HepG2 (cell line): Measurements from ENCODE around the gene MORN1.

ENCODE experiments used
- CEBPB ChIP-seq: IDR thresholded peaks from 2 replicates; pipeline ENCODE4 v1.6.1; 2011; ENCODE audit warnings: low read depth, low read length, improper control_type of control experiment, borderline replicate concordance
- EP300 ChIP-seq, 3 experiments: sonication (generic) in 1 of 3; formaldehyde crosslinking in 1 of 3; IDR thresholded peaks; 2 replicates each; pipeline versions ENCODE4 v1.5.1 to v1.6.1; 2011 to 2020; ENCODE audit warnings: low read depth in 2 of 3, low read length in 2 of 3, borderline replicate concordance in 1 of 3, improper control_type of control experiment in 1 of 3, mild to moderate bottlenecking in 1 of 3, missing genetic modification reagents in 1 of 3, moderate library complexity in 1 of 3
- EZH2 ChIP-seq: conservative IDR thresholded peaks from 2 replicates; pipeline ENCODE4 v1.6.1; 2012; ENCODE audit warnings: mild to moderate bottlenecking, low read depth, low read length, moderate library complexity
- GTF2F1 ChIP-seq: fragments of 150-350 bp; IDR thresholded peaks from 2 replicates; pipeline ENCODE4 v1.6.1; 2014; ENCODE audit warnings: low read length
- GZF1 ChIP-seq: sonication (generic); formaldehyde crosslinking; IDR thresholded peaks from 2 replicates; pipeline ENCODE4 v1.5.1; 2020; ENCODE audit warnings: mild to moderate bottlenecking, missing genetic modification reagents
- HNRNPUL1 ChIP-seq: fragments of 200-400 bp; formaldehyde crosslinking; IDR thresholded peaks from 2 replicates; pipeline ENCODE4 v1.6.1; 2017; ENCODE audit warnings: low read depth, mild to moderate bottlenecking, low read length, moderate library complexity
- NR3C1 ChIP-seq: sonication (generic); formaldehyde crosslinking; IDR thresholded peaks from 2 replicates; pipeline ENCODE4 v1.4.0; 2020; ENCODE audit warnings: missing genetic modification reagents
- RBFOX2 ChIP-seq: fragments of 200-400 bp; formaldehyde crosslinking; IDR thresholded peaks from 2 replicates; pipeline ENCODE4 v1.6.1; 2017; ENCODE audit warnings: low read depth, mild to moderate bottlenecking, low read length
- TBX2 ChIP-seq: sonication (generic); formaldehyde crosslinking; IDR thresholded peaks from 2 replicates; pipeline ENCODE4 v1.5.0; 2020; ENCODE audit warnings: missing genetic modification reagents, mild to moderate bottlenecking, borderline replicate concordance
- TF ChIP-seq, protein P1 (sequence below): IDR thresholded peaks from 2 replicates; pipeline ENCODE4 v1.6.1; 2016
- TF ChIP-seq, protein P2 (sequence below): sonication (generic); formaldehyde crosslinking; IDR thresholded peaks from 2 replicates; pipeline ENCODE4 v1.5.0; 2020; ENCODE audit warnings: mild to moderate bottlenecking, missing genetic modification reagents, moderate library complexity
- TF ChIP-seq, protein P3 (sequence below): sonication (generic); formaldehyde crosslinking; IDR thresholded peaks from 2 replicates; pipeline ENCODE4 v1.8.0; 2022; ENCODE audit warnings: mild to moderate bottlenecking, missing genetic modification reagents; ENCODE audit not compliant: insufficient replicate concordance
- TF ChIP-seq, protein P4 (sequence below): sonication (generic); formaldehyde crosslinking; conservative IDR thresholded peaks from 2 replicates; pipeline ENCODE4 v1.8.0; 2022; ENCODE audit warnings: mild to moderate bottlenecking, moderate library complexity, missing genetic modification reagents
- TF ChIP-seq, protein P5 (sequence below): sonication (generic); formaldehyde crosslinking; IDR thresholded peaks from 2 replicates; pipeline ENCODE4 v1.5.0; 2020; ENCODE audit warnings: mild to moderate bottlenecking, missing genetic modification reagents

DNA sequence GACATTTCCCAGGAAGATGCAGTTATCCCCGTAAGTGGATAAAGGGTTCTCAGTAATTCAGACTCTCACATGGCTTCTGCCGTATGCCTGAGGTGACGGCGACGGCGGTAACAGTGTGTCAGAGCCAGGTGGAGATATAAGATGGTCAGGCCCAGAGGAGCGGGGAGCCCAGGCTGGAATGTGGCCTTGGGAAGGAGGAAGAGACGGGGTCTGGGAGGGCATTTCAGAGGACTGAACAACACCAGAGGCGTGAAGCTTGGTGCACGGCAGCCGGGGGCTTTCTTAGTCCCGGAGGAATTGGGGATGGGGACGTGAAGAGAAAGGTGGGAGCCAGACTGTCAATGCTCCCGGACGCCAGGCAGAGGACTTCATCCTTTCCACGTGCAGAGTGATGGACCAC, 1.3 kb upstream of the MORN1 start:
- TF ChIP-seq CEBPB (no peak), TBX2 (CRISPR knock-in tag) (no peak), GTF2F1 (no peak), EZH2 (no peak), HNRNPUL1 (no peak), EP300 (IDR thresholded peaks at IDR 0.05; ENCODE audit: low read depth in 2 of 2, low read length in 2 of 2) (no peak), EP300 (CRISPR knock-in tag; IDR thresholded peaks at IDR 0.05; ENCODE audit: borderline replicate concordance) (no peak), NR3C1 (no peak), RBFOX2 (no peak), GZF1 (CRISPR knock-in tag) (no peak)
- TF ChIP-seq, protein P1, sequence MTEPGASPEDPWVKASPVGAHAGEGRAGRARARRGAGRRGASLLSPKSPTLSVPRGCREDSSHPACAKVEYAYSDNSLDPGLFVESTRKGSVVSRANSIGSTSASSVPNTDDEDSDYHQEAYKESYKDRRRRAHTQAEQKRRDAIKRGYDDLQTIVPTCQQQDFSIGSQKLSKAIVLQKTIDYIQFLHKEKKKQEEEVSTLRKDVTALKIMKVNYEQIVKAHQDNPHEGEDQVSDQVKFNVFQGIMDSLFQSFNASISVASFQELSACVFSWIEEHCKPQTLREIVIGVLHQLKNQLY (CRISPR knock-in tag): no peak
- TF ChIP-seq, protein P2, sequence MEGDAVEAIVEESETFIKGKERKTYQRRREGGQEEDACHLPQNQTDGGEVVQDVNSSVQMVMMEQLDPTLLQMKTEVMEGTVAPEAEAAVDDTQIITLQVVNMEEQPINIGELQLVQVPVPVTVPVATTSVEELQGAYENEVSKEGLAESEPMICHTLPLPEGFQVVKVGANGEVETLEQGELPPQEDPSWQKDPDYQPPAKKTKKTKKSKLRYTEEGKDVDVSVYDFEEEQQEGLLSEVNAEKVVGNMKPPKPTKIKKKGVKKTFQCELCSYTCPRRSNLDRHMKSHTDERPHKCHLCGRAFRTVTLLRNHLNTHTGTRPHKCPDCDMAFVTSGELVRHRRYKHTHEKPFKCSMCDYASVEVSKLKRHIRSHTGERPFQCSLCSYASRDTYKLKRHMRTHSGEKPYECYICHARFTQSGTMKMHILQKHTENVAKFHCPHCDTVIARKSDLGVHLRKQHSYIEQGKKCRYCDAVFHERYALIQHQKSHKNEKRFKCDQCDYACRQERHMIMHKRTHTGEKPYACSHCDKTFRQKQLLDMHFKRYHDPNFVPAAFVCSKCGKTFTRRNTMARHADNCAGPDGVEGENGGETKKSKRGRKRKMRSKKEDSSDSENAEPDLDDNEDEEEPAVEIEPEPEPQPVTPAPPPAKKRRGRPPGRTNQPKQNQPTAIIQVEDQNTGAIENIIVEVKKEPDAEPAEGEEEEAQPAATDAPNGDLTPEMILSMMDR (CRISPR knock-in tag): no peak
- TF ChIP-seq, protein P3, sequence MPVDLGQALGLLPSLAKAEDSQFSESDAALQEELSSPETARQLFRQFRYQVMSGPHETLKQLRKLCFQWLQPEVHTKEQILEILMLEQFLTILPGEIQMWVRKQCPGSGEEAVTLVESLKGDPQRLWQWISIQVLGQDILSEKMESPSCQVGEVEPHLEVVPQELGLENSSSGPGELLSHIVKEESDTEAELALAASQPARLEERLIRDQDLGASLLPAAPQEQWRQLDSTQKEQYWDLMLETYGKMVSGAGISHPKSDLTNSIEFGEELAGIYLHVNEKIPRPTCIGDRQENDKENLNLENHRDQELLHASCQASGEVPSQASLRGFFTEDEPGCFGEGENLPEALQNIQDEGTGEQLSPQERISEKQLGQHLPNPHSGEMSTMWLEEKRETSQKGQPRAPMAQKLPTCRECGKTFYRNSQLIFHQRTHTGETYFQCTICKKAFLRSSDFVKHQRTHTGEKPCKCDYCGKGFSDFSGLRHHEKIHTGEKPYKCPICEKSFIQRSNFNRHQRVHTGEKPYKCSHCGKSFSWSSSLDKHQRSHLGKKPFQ: no peak
- TF ChIP-seq, protein P4, sequence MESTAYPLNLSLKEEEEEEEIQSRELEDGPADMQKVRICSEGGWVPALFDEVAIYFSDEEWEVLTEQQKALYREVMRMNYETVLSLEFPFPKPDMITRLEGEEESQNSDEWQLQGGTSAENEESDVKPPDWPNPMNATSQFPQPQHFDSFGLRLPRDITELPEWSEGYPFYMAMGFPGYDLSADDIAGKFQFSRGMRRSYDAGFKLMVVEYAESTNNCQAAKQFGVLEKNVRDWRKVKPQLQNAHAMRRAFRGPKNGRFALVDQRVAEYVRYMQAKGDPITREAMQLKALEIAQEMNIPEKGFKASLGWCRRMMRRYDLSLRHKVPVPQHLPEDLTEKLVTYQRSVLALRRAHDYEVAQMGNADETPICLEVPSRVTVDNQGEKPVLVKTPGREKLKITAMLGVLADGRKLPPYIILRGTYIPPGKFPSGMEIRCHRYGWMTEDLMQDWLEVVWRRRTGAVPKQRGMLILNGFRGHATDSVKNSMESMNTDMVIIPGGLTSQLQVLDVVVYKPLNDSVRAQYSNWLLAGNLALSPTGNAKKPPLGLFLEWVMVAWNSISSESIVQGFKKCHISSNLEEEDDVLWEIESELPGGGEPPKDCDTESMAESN (CRISPR knock-in tag): no peak
- TF ChIP-seq, protein P5, sequence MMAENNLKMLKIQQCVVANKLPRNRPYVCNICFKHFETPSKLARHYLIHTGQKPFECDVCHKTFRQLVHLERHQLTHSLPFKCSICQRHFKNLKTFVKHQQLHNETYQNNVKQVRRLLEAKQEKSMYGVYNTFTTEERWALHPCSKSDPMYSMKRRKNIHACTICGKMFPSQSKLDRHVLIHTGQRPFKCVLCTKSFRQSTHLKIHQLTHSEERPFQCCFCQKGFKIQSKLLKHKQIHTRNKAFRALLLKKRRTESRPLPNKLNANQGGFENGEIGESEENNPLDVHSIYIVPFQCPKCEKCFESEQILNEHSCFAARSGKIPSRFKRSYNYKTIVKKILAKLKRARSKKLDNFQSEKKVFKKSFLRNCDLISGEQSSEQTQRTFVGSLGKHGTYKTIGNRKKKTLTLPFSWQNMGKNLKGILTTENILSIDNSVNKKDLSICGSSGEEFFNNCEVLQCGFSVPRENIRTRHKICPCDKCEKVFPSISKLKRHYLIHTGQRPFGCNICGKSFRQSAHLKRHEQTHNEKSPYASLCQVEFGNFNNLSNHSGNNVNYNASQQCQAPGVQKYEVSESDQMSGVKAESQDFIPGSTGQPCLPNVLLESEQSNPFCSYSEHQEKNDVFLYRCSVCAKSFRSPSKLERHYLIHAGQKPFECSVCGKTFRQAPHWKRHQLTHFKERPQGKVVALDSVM: no peak
